MM.1S (cell line): ENCODE measurements around the gene FAM98A.
A peak's percentile ranks its signal among the peaks of the same experiment; 100 is the strongest.

Experiments used
- DNase-seq: peaks from one replicate; pipeline ENCODE4 v3.0.0-alpha.2; 2015
- H2AFZ ChIP-seq: fragments of 300-600 bp; sonication (generic); 2 replicates; pipeline ENCODE4 v1.6.0; 2016; ENCODE audit warnings: antibody characterized with exemption, low read length
- H3F3A ChIP-seq: fragments of 300-600 bp; sonication (generic); 2 replicates; pipeline ENCODE4 v1.6.1; 2016; ENCODE audit warnings: mild to moderate bottlenecking, antibody characterized with exemption, low read length, moderate library complexity, mixed read lengths; ENCODE audit not compliant: insufficient read depth
- H3K27ac ChIP-seq: fragments of 300-600 bp; sonication (generic); 2 replicates; pipeline ENCODE4 v1.5.1; 2016; ENCODE audit warnings: mild to moderate bottlenecking, low read length
- H3K27me3 ChIP-seq: fragments of 300-600 bp; sonication (generic); replicated peaks from 2 replicates; pipeline ENCODE4 v1.6.0; 2016; ENCODE audit warnings: low read length; ENCODE audit not compliant: insufficient read depth
- H3K36me3 ChIP-seq: fragments of 300-600 bp; sonication (generic); replicated peaks from 2 replicates; pipeline ENCODE4 v1.6.1; 2016; ENCODE audit warnings: mild to moderate bottlenecking, low read length, mixed read lengths; ENCODE audit not compliant: insufficient read depth
- H3K4me1 ChIP-seq: fragments of 300-600 bp; sonication (generic); 2 replicates; pipeline ENCODE4 v1.6.1; 2016; ENCODE audit warnings: low read length, mixed read lengths
- H3K4me2 ChIP-seq: fragments of 300-600 bp; sonication (generic); 2 replicates; pipeline ENCODE4 v1.6.0; 2016; ENCODE audit warnings: low read depth, low read length
- H3K4me3 ChIP-seq: fragments of 300-600 bp; sonication (generic); 2 replicates; pipeline ENCODE4 v1.5.1; 2016; ENCODE audit warnings: low read length, mixed read lengths
- H3K79me2 ChIP-seq: fragments of 300-600 bp; sonication (generic); 2 replicates; pipeline ENCODE4 v1.6.1; 2016; ENCODE audit warnings: mixed run types, low read length, mixed read lengths
- H3K9ac ChIP-seq: fragments of 300-600 bp; sonication (generic); 2 replicates; pipeline ENCODE4 v1.6.1; 2016; ENCODE audit warnings: low read length, mixed read lengths
- H3K9me2 ChIP-seq: fragments of 300-600 bp; sonication (generic); replicated peaks from 2 replicates; pipeline ENCODE4 v1.6.1; 2016; ENCODE audit warnings: mild to moderate bottlenecking, low read length, mixed read lengths; ENCODE audit not compliant: insufficient read depth
- H3K9me3 ChIP-seq: fragments of 300-600 bp; sonication (generic); replicated peaks from 2 replicates; pipeline ENCODE4 v1.6.1; 2016; ENCODE audit warnings: mild to moderate bottlenecking, low read length, mixed read lengths; ENCODE audit not compliant: insufficient read depth
- H4K20me1 ChIP-seq: fragments of 300-600 bp; sonication (generic); 2 replicates; pipeline ENCODE4 v1.6.1; 2016; ENCODE audit warnings: mild to moderate bottlenecking, low read length, moderate library complexity, mixed read lengths; ENCODE audit not compliant: insufficient read depth
- CTCF ChIP-seq: fragments of 300-600 bp; sonication (generic); IDR thresholded peaks from 2 replicates; pipeline ENCODE4 v1.5.1; 2016; ENCODE audit warnings: antibody characterized with exemption, low read length, mixed read lengths
- EZH2 ChIP-seq: fragments of 300-600 bp; sonication (generic); optimal IDR thresholded peaks from 2 replicates; pipeline ENCODE3; 2017; ENCODE audit warnings: low read depth, mild to moderate bottlenecking, antibody characterized with exemption, low read length, mixed read lengths
- EZH2phosphoT487 ChIP-seq: fragments of 300-600 bp; sonication (generic); IDR thresholded peaks from 2 replicates; pipeline ENCODE4 v1.6.1; 2018; ENCODE audit warnings: antibody characterized with exemption, low read length

FAM98A gene

GRCh38 chr2:33599175-33599942, at the start of gene FAM98A:
FAM98A (minus strand) TSS chr2:33599299; CDS start chr2:33599221, 78 bp downstream.
- H4K20me1 ChIP-seq = no peaks in the 10 kb centered on the region
- H3K9me3 ChIP-seq = no peaks in the 10 kb centered on the region
- peak within 1 kb of the TSS; percentile 61 for H3K27ac ChIP-seq
- H3F3A ChIP-seq = 0 out of 2 replicates have a peak, but pooled peaks cover 4% of the 10 kb centered on the region
- no peak for TF ChIP-seq EZH2phosphoT487
- TF ChIP-seq CTCF = no peak
- TF ChIP-seq EZH2 = no peak
- no peaks in the 10 kb centered on the region for H3K9me2 ChIP-seq
- peak within 1 kb of the TSS; percentile 94 for H3K9ac ChIP-seq
- no peaks in the 10 kb centered on the region for H3K36me3 ChIP-seq
- H3K4me2 ChIP-seq = peak within 1 kb of the TSS; percentile 89
- peak within 1 kb of the TSS; percentile 98 for H3K4me3 ChIP-seq
- no peaks in the 10 kb centered on the region for H3K27me3 ChIP-seq
- peak within 1 kb of the TSS; percentile 80 for H2AFZ ChIP-seq
- peaks cover 43% of the 10 kb centered on the region for H3K79me2 ChIP-seq
- DNase-seq = peak; percentile 99
- H3K4me1 ChIP-seq = peaks cover 5% of the 10 kb centered on the region

GRCh38 chr2:33645861-33646260, 46.8 kb upstream of the FAM98A start:
- DNase-seq = no peak
- Histone ChIP-seq H3K36me3 (no peaks in the 10 kb centered on the region), H3K4me1 (no peaks in the 10 kb centered on the region), H3K9me2 (no peaks in the 10 kb centered on the region), H3K9ac (no peak overlapping the region), H3K79me2 (no peaks in the 10 kb centered on the region), H2AFZ (no peak overlapping the region), H3K9me3 (no peaks in the 10 kb centered on the region), H3K27ac (no peak overlapping the region), H4K20me1 (no peaks in the 10 kb centered on the region), H3F3A (no peaks in the 10 kb centered on the region), H3K4me2 (no peak overlapping the region), H3K27me3 (no peaks in the 10 kb centered on the region), H3K4me3 (no peak overlapping the region)
- TF ChIP-seq CTCF = no peak
- no peak for TF ChIP-seq EZH2
- TF ChIP-seq EZH2phosphoT487 = no peak

GRCh38 chr2:33644215-33644614, 45.1 kb upstream of the FAM98A start:
- Histone ChIP-seq H3K9me3 (no peaks in the 10 kb centered on the region), H3K36me3 (no peaks in the 10 kb centered on the region), H3K9me2 (no peaks in the 10 kb centered on the region), H3K4me2 (no peak overlapping the region), H4K20me1 (no peaks in the 10 kb centered on the region), H3K4me1 (no peaks in the 10 kb centered on the region), H3K79me2 (no peaks in the 10 kb centered on the region), H3K9ac (no peak overlapping the region), H3K27ac (no peak overlapping the region), H3F3A (no peaks in the 10 kb centered on the region), H2AFZ (no peak overlapping the region), H3K4me3 (no peak overlapping the region), H3K27me3 (no peaks in the 10 kb centered on the region)
- no peak for TF ChIP-seq EZH2
- no peak for TF ChIP-seq CTCF
- TF ChIP-seq EZH2phosphoT487 = no peak
- no peak for DNase-seq
